ENCODE data around the gene PPP1R12A.
A peak's percentile ranks its signal among the peaks of the same experiment; 100 is the strongest.
"Not testable (repeated sequence)": the region's sequence is repeated elsewhere in the genome, so short reads cannot be mapped to it uniquely, and the experiment has no call there.

Gene PPP1R12A

GRCh38 chr12:79784366-79785065 is 150.4 kb downstream of the PPP1R12A start:
- not testable (repeated sequence) for H3K9me3 Mint-ChIP-seq, H3K27me3 Mint-ChIP-seq, H3K4me1 Mint-ChIP-seq, H3K4me3 Mint-ChIP-seq
- Mint-ChIP-seq H3K36me3 (peaks cover 13% of the 10 kb centered on the region), H3K27ac (peak overlapping the region; percentile 47)

GRCh38 chr12:79782172-79782900 is 152.6 kb downstream of the PPP1R12A start:
- no peaks in the 10 kb centered on the region for H3K27me3 Mint-ChIP-seq
- no peak overlapping the region for H3K4me3 Mint-ChIP-seq
- peaks cover 3% of the 10 kb centered on the region for H3K4me1 Mint-ChIP-seq
- H3K9me3 Mint-ChIP-seq: no peaks in the 10 kb centered on the region
- H3K27ac Mint-ChIP-seq: no peak overlapping the region
- peaks cover 11% of the 10 kb centered on the region for H3K36me3 Mint-ChIP-seq

GRCh38 chr12:79778802-79779448 is 156.0 kb downstream of the PPP1R12A start:
- Mint-ChIP-seq H3K4me1 (peaks cover 3% of the 10 kb centered on the region), H3K36me3 (peaks cover 9% of the 10 kb centered on the region), H3K4me3 (no peak overlapping the region), H3K27ac (no peak overlapping the region), H3K9me3 (no peaks in the 10 kb centered on the region), H3K27me3 (no peaks in the 10 kb centered on the region)

- H3K4me1 Mint-ChIP-seq: no peaks in the 10 kb centered on the region
- H3K36me3 Mint-ChIP-seq: peaks cover 7% of the 10 kb centered on the region
- no peak overlapping the region for H3K4me3 Mint-ChIP-seq
- no peaks in the 10 kb centered on the region for H3K27me3 Mint-ChIP-seq
- no peaks in the 10 kb centered on the region for H3K9me3 Mint-ChIP-seq
- H3K27ac Mint-ChIP-seq: no peak overlapping the region
Measured at GRCh38 chr12:79776111-79776510, 158.8 kb downstream of the PPP1R12A start.

GRCh38 chr12:79775355-79776027 is 159.4 kb downstream of the PPP1R12A start:
- H3K27me3 Mint-ChIP-seq: no peaks in the 10 kb centered on the region
- H3K36me3 Mint-ChIP-seq: peaks cover 7% of the 10 kb centered on the region
- no peaks in the 10 kb centered on the region for H3K4me1 Mint-ChIP-seq

GRCh38 chr12:79773896-79774295 is 161.0 kb downstream of the PPP1R12A start:
- Mint-ChIP-seq H3K36me3 (peaks cover 5% of the 10 kb centered on the region), H3K27me3 (no peaks in the 10 kb centered on the region), H3K9me3 (no peaks in the 10 kb centered on the region), H3K4me3 (no peak overlapping the region), H3K4me1 (no peaks in the 10 kb centered on the region), H3K27ac (no peak overlapping the region)

More at GRCh38 chr12:79775355-79776027, 159.4 kb downstream of the PPP1R12A start:
- H3K4me3 Mint-ChIP-seq: no peak overlapping the region
- no peaks in the 10 kb centered on the region for H3K9me3 Mint-ChIP-seq
- H3K27ac Mint-ChIP-seq: no peak overlapping the region

GRCh38 chr12:79769860-79770485 is 164.9 kb downstream of the PPP1R12A start:
- peak overlapping the region; percentile 39 for H3K27ac Mint-ChIP-seq
- no peaks in the 10 kb centered on the region for H3K27me3 Mint-ChIP-seq
- H3K36me3 Mint-ChIP-seq: peaks cover 3% of the 10 kb centered on the region
- no peaks in the 10 kb centered on the region for H3K4me1 Mint-ChIP-seq
- no peak overlapping the region for H3K4me3 Mint-ChIP-seq
- H3K9me3 Mint-ChIP-seq: no peaks in the 10 kb centered on the region

GRCh38 chr12:79769189-79769859 is 165.6 kb downstream of the PPP1R12A start:
- no peaks in the 10 kb centered on the region for H3K9me3 Mint-ChIP-seq
- no peak overlapping the region for H3K4me3 Mint-ChIP-seq
- no peaks in the 10 kb centered on the region for H3K4me1 Mint-ChIP-seq
- H3K27me3 Mint-ChIP-seq: no peaks in the 10 kb centered on the region
- H3K36me3 Mint-ChIP-seq: peaks cover 3% of the 10 kb centered on the region
- H3K27ac Mint-ChIP-seq: no peak overlapping the region

- Mint-ChIP-seq H3K4me1 (no peaks in the 10 kb centered on the region), H3K27ac (no peak overlapping the region), H3K4me3 (no peak overlapping the region), H3K9me3 (no peaks in the 10 kb centered on the region), H3K27me3 (peaks cover 1% of the 10 kb centered on the region), H3K36me3 (no peaks in the 10 kb centered on the region)
Measured at GRCh38 chr12:79766705-79767464, 168.0 kb downstream of the PPP1R12A start.

GRCh38 chr12:79765157-79765556 is 169.7 kb downstream of the PPP1R12A start:
- Mint-ChIP-seq H3K9me3 (no peaks in the 10 kb centered on the region), H3K36me3 (no peaks in the 10 kb centered on the region), H3K4me3 (no peak overlapping the region), H3K4me1 (no peaks in the 10 kb centered on the region), H3K27me3 (peaks cover 3% of the 10 kb centered on the region), H3K27ac (no peak overlapping the region)

- no peak overlapping the region for H3K4me3 Mint-ChIP-seq
- no peak overlapping the region for H3K27ac Mint-ChIP-seq
- H3K9me3 Mint-ChIP-seq: no peaks in the 10 kb centered on the region
- H3K4me1 Mint-ChIP-seq: no peaks in the 10 kb centered on the region
- H3K27me3 Mint-ChIP-seq: peaks cover 3% of the 10 kb centered on the region
- no peaks in the 10 kb centered on the region for H3K36me3 Mint-ChIP-seq
Measured at GRCh38 chr12:79764641-79765040, 170.3 kb downstream of the PPP1R12A start.

GRCh38 chr12:79763766-79764452 is 171.0 kb downstream of the PPP1R12A start:
- no peaks in the 10 kb centered on the region for H3K4me1 Mint-ChIP-seq
- H3K27me3 Mint-ChIP-seq: peaks cover 3% of the 10 kb centered on the region
- no peaks in the 10 kb centered on the region for H3K9me3 Mint-ChIP-seq
- no peak overlapping the region for H3K27ac Mint-ChIP-seq
- H3K36me3 Mint-ChIP-seq: no peaks in the 10 kb centered on the region
- no peak overlapping the region for H3K4me3 Mint-ChIP-seq

GRCh38 chr12:79761341-79761740 is 173.6 kb downstream of the PPP1R12A start:
- no peaks in the 10 kb centered on the region for H3K36me3 Mint-ChIP-seq
- peaks cover 5% of the 10 kb centered on the region for H3K9me3 Mint-ChIP-seq
- no peaks in the 10 kb centered on the region for H3K4me1 Mint-ChIP-seq
- no peak overlapping the region for H3K4me3 Mint-ChIP-seq
- H3K27me3 Mint-ChIP-seq: peaks cover 3% of the 10 kb centered on the region
- no peak overlapping the region for H3K27ac Mint-ChIP-seq

GRCh38 chr12:79747274-79747673 is 187.6 kb downstream of the PPP1R12A start:
- Mint-ChIP-seq H3K4me3 (no peak overlapping the region), H3K36me3 (no peaks in the 10 kb centered on the region), H3K4me1 (no peaks in the 10 kb centered on the region), H3K27ac (no peak overlapping the region), H3K27me3 (peaks cover 12% of the 10 kb centered on the region), H3K9me3 (peaks cover 8% of the 10 kb centered on the region)

Data from activated naive CD4-positive, alpha-beta T cell treated with anti-CD3 and anti-CD28 coated beads, Interleukin-2, amount 50 U/mL, for 24 hours (primary cell).